ENCODE results near the gene CD79A.
A peak's percentile ranks its signal among the peaks of the same experiment; 100 is the strongest.

The CD79A gene

GRCh38 chr19:41920882-41921576 lies 44.0 kb downstream of the CD79A start:
- no peak for DNase-seq

- DNase-seq, result no peak
Measured at GRCh38 chr19:41921577-41922576, 44.8 kb downstream of the CD79A start.

- no peak for DNase-seq
Measured at GRCh38 chr19:41922585-41922984, 45.5 kb downstream of the CD79A start.

- no peak for DNase-seq
Measured at GRCh38 chr19:41923045-41923788, 46.1 kb downstream of the CD79A start.

GRCh38 chr19:41924151-41925145 lies 47.4 kb downstream of the CD79A start:
- no peak for DNase-seq

- no peak for DNase-seq
Measured at GRCh38 chr19:41925208-41926003, 48.3 kb downstream of the CD79A start.

- no peak for DNase-seq
Measured at GRCh38 chr19:41926028-41926762, 49.1 kb downstream of the CD79A start.

GRCh38 chr19:41926763-41927496 lies 49.9 kb downstream of the CD79A start:
- DNase-seq, result no peak

GRCh38 chr19:41927497-41928192 lies 50.6 kb downstream of the CD79A start:
- DNase-seq, result peak in 2 of 5 donors; percentile 30 to 40

- no peak for DNase-seq
Measured at GRCh38 chr19:41928221-41928683, 51.2 kb downstream of the CD79A start, which contains the start of gene ERFL. Gene ERFL (minus strand): TSS chr19:41928449. CDS start chr19:41912919, 15,530 bp downstream.

GRCh38 chr19:41928754-41929535 lies 51.9 kb downstream of the CD79A start:
- peak in 1 of 5 donors; percentile 65 for DNase-seq

GRCh38 chr19:41929536-41930071 lies 52.5 kb downstream of the CD79A start:
- DNase-seq, result no peak

- DNase-seq, result no peak
Measured at GRCh38 chr19:41930322-41930722, 53.2 kb downstream of the CD79A start.
